Measurements from ENCODE around the gene ABCE1.

Gene ABCE1

DNA sequence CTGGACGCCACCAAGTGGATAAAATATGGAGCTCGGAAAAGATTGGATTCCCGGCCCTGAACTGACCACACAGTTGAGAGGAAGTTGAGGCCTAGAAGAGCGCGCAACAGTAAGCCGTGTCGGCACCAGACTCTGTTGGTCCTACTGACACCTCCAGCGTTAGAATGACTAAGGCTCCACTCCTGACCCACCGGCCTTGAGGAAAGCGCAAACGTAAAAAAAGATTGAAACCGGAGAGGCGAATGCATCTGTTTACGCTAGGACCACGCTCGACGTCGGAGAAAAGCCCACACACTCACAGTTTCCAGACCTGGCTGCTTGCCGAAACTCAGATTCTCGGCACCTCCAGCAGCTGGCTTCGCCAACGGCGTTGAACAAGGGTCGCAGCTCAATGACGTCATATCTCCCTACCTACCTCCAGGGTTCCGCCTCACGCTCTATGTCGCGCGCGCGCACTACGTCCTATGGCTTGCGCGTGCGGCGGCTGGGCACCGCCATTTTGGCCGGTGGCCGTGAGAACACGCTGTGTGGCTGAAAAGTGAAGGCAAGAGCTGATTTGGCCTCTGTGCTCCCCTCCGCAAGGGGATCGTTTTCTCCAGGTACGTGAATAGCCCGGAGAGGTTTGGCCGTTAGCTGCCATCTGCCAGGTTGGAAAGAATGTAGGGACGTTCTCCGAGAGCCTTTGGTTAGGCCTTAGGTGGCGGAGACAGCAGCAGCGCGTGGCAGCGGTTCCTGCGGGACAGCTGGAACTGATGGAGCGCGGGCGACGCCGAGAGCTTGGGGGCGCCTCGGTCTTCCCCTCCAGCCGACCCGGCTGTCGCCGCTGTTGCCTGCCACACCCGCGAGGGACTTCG lies at the start of gene ABCE1, which contains the start of gene ANAPC10:
Gene ABCE1 (plus strand): TSS at position 491 of the 854 bp plus-strand sequence. CDS start 6,102 bp downstream, outside the sequence.
Gene ANAPC10 (minus strand): TSS at position 376 of the 854 bp plus-strand sequence. CDS start 2,097 bp downstream, outside the sequence.
- peak; percentile 96 to 99 for DNase-seq

DNA sequence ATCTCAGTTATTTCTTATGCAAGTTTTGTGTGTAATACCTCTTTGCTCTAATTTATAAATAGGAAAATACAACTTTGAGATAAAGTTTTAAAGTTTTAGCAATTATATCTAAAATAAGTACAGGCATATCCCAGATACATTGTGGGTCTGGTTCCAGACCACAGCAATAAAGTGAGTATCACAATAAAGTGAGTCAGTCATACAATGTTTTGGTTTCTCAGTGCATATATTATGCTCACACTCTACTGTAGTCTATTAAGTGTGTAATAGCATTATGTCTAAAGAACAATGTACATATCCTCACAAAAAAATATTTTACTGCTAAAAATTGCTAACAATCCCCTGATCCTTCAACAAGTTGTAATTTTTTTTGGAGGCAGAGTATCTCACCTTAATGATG lies 49.3 kb upstream of the ABCE1 start:
- DNase-seq = no peak

DNA sequence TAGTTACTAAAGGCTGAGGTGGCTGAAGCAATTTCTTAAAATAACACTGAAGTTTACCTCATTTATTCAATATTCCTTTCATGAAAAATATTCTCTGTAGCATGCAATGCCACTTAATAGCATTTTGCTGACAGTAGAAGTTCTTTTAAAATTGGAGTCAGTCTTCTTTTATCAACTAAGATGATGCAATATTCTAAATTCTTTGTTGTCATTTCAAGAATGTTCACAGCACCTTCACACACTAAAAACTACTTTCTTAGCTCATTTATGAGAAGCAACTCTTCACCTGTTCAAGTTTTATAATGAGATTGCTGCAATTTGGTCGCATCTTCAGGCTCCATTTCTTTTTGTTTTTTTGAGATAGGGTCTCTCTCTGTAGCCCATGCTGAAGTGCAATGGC lies 48.9 kb upstream of the ABCE1 start:
- DNase-seq = no peak

DNA sequence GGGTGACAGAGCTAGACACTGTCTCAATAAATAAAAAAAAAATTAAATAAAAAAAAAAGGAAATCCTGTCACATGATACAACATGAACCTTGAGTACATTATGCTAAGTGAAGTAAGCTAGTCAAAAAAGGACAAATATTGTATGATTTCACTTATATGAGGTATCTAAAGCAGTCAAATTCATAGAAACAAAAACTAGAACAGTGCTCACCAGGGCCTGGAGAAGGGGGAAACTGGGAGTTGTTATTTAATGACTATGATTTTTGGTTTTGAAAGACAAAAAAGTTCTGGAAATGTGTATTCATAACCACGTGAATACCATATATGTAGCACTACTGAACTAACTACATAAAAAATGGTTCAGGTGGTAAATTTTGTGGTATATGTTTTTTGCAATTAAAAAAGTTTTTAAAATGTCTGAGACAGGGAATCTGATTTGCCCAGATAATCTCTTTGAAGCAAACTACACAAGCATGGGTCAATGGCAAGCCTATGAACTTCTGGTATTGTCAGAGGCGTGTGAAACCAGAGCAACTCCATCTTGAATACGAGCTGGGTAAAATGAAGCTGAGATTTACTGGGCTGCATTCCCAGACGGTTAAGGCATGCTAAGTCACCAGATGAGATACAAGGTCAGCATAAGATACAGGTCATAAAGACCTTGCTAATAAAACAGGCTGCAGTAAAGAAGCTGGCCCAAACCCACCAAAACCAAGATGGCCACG lies 42.4 kb upstream of the ABCE1 start:
- DNase-seq = no peak

DNA sequence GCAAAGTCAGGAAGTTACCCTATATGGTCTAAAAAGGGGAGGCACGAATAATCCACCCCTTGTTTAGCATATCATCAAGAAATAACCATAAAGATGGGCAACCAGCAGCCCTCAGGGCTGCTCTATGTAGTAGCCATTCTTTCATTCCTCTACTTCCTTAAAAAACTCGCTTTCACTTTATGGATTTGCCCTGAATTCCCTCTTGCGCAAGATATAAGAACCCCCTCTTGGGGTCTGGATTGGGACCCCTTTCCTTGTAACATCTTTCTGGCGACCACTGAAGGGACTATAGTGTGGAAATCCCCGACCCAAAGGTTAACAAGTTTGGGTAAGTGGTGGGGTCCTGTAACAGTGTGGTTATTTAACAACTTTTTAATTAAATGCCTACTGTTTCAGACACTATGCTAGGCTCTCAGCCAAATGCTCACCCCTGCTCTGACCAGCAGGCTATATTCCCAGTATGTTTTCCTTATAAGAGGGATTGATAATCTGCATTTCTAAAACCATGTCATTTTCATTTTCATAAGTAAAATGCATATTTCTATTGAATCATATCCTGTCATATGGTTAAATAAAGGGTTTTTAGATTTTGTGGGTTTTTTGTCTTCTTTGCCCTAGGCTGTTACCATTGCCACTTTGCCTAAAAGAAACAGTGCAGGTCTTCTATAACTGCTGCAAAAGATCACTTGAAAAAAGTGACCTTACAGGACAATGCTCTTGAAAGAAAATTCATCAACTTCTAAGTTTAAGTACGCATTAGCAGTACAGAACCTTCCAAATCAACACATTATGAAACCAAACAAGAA lies 41.6 kb upstream of the ABCE1 start:
- no peak for DNase-seq

DNA sequence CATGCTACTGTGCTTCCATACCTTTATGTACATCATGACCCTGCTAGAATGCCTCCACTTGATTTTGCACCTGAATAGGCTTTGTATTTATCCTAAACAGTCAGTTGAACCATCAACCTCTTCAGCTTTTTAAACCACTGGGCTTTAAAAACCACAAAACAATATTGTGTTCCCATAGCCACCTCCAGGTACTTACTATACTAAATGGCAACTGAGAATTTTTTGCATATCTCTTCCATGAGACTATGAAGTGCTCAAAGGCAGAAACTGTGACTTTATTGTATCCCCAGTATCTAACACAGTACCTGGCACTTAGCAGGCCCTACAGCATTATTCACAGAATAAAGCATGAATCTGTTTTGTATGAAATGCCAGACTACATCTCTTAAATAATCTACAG lies 39.9 kb upstream of the ABCE1 start:
- no peak for DNase-seq

DNA sequence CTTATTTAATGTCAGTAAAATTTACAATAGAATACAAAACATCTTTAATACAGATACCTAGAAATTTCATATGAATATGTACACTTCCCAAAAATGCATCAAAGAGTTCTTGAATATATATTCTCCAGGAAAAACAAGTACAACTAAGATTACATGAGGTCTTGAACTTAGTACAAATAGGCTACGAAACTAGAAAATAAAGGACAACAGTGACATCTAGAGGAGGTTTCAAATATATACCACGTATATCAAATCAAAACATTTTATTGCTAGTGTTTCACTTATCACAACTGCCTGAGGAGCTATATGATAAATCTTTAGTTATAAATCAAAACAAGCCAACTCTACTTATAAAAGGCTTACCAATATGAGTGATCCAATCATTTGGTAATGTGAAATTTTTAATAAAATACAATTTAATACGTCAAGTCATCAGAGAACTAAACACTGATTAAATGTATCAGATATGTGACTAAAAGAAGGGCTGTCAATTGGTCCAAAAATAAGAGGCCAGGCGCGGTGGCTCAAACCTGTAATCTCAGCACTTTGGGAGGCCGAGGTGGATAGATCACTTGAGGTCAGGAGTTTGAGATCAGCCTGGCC lies 36.7 kb upstream of the ABCE1 start:
- DNase-seq = peak; percentile 38 to 71

DNA sequence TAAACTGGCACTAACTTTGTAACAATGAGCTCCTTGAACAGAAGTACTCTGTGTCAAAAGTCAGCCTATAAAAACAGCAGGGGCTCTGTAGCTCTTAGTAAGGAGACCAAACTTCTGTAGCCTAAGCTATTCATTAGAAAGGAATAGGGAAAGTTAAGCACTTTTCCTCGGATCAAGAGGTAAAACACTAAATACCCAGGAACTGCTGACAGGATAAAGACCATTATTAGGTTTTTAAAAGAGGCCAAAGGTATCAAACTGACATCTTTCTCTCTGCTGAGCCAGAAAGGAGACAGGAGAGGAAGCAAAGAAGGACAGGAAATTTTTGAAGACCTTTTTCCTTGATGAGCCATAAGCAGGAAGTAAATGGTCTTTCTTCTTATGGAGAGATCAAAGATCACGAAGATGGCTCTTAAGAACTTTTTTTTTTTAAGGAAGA lies 32.0 kb upstream of the ABCE1 start:
- DNase-seq = no peak

DNA sequence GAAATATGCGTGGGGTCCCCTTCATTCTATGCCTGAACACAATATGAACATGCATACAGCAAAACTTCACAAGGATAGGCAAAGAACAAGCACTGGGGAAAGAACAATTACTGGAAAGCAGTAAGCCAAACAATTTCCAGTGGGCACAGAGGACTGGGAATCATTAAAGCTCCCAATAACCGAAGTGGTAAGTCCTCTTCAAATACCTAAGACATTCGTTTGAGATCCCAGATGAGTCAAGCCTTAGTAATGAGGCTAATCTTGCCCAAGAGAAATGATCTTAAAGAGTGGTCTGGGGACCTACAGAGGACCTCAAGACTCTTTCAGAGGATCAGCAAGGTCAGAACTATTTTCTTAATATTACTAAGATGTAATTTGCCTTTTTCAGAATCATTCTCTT lies 28.8 kb upstream of the ABCE1 start:
- no peak for DNase-seq

DNA sequence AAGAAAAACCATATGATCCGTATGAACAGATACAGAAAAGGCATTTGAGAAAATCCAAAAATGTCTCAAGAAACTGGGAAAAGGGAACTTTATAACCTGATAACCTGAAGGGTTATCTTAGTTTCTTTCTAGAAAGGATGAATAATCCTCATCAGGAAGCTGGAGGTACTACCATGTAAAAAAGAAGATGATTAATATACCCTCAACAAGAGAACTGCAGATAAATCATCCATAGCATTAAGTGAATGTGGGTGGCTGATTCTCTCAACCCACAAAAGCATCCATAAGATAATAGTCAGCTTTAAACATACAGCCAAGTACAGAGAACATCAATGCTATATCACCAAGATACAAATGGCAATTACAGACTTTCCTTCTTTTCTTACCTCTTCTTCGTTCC lies 26.6 kb upstream of the ABCE1 start:
- DNase-seq = no peak

DNA sequence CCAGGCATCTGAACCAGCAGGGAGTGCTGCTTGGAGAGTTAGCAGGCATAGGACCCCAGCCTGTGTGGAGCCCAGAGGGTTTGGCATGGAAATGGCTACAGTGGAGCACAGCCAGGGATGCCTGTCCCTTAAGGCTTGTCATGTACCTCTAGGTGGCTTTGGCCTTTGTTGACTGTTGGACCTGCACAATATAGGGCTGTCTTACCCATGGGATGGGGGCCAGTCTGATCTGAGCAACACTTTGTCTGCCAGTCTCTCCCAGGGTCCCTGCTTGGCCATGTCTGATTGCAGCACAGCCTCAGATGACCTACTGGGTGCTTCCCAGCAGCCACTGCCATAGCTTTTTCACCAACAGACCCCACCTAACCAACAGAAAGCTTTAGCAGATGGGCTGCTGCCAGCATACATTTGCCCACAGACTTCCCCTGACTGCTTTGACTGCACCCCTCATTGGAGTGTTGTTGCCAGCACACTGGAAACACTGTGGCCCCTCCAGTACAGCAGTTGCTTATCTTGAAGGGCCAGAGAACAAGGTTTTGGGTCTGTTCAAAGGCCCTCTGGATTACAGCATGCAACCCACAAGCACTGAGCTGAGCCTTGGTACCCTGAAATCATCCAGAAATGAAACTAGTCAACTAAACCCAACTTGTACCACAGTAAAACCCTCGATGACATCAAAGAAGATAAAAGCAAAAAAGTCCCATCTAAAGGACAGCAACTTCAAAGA lies 22.2 kb upstream of the ABCE1 start:
- DNase-seq = no peak

DNA sequence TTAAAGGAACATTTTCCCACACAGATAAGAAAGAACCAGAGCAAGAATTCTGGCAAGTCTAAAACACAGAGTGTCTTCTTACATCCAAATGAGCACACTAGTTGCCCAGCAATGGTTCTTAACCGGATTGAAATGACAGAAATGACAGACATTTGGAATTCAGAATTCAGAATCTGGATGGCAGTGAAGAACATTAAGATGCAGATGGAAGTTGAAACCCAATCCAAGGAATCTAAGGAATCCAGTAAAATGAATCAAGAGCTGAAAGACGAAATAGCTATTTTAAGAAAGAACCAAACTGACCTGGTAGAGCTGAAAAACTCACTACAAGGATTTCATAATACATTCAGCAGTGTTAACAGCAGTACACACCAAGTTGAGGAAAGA lies 21.6 kb upstream of the ABCE1 start:
- DNase-seq = no peak

DNA sequence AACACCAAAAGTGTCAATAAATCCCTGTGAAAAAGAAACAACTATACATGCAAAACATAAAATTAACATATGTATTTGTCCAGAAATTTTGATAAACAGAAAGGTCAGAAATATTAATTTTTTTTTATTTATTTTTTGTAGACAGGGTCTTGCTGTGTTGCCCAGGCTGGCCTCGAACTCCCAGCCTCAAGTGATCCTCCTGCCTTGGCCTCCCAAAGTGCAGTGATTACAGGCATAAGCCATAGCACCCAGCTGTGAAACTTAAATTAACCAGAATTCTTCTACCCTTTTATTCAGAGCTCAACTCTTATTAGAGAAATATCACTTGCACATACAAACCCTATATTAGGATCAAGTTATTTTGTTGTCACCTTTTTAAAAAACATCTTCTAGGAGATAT lies 16.4 kb upstream of the ABCE1 start:
- DNase-seq = no peak

DNA sequence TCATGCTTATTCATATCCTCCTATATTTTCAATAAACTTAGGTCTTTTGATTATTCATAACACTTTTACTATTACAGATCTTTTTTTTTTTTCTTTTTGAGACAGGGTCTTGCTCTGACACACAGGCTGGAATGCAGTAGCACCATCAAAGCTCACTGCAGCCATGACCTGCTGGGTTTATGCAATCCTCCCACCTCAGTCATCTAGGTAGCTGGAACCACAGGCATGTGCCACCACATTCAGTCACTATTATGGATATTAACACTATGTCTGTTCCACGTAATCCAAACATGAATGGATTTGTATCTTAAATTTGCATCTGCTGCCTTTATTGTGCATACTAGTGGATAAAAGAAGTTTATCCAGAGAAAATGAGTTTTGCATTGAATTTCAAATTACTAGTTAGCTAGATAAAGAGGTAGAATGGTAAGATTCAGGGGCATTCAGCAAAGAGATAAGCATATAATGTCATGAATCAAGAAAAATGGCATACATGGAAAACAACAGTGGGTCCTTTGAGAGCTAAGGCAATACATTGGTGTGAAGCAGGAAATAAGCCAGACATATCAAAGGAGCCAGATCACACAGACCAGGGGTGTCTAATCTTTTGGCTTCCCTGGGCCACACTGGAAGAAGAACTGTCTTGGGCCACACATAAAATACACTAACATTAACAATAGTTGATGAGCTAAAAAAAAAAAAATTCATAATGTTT lies 14.1 kb upstream of the ABCE1 start:
- no peak for DNase-seq

DNA sequence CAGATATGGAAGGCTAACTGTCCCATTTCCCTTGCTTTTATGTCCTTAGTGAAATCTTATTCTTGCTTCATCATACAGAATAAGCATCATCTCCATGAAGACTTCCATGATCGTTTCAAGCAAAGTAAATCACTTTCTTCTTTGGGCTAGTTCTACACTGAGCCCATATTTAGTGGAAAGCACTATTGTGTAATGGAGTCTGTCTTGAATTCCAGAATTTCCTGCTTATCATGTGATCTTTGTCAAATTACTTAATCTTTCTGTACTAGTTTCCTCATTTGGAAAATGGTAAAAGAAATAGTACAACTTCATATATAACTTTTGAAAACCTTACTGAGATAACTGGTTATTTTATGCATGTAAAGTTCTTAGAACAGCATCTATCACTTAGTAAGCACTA lies 7.7 kb upstream of the ABCE1 start:
- DNase-seq = peak; percentile 72

DNA sequence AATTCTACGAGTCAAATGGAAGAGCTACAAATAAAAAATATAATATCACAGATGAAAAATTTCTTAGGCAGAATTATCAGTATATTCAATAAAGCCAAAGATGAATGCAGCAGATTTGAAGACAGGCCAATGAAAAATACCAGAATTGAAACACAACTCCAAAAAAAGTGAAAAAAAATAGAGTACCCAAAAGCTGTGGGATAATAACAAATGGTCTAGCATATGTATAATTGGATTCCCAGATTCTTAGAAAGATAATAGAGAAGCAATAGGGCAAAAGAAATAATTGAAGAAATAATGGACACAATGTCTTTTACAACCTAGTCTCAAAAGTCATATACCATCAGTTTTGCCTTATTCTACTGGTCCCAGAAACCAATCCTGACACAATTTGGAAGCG lies 4.5 kb upstream of the ABCE1 start:
- DNase-seq = no peak

DNA sequence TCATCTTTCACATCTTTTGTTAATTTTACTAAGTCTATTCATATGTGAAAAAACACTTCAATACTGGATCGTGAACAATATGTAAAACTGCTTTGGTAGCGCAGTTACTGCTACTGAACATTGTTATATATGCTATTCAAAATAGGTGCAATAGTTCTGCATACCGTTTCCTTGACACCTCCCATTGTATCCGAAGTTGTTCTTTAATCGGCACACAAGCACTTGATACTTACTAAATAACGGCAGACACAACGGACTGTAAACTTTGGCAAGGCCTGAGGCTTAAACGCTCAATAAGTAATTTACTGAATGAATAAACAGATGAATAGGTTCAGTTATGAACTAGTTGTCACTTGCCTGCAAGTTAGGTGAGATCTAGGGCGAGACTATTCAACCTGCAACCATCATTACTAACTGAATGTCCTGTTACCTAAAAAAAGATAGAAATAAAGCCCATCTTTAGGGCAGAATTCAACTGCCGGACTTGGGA lies 735 bp upstream of the ABCE1 start:
- DNase-seq = no peak

DNA sequence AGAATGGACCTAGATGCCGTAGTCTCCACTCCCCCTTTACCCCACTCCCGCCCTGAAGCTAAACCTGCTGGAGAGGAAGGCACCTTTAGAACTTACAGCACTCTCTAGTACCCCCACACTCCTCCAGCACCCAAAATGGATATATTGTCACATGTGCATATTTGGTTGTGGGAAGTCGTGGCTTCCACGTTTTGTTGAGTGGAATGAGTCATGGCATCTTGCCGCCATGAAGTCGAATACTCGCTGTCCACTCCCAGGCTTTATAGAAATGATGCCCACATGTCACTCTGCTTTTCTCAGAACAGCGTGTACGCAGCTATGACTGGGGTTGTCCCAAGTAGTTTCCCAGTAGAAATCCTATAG lies 545 bp downstream of the ABCE1 start:
- DNase-seq = peak; percentile 75 to 84

DNA sequence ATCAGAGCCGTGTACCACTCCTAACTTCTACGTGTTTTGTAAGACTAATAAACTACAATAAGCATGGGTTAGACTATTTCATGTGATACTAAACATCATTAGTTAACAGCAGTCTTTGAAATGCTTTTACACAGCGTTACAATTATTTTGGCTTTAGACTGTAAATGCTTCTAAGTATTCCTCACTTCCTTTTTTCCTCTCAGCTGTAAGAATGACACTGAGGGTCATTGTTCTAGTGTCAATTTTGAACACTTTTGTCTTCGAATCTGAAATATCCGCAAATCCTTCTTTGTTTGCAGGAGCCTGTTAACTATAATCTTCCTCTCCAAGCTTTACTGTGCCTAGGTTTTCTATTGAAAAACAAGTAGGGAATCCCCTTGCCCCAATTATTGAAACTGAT lies 1.5 kb downstream of the ABCE1 start:
- peak; percentile 22 to 32 for DNase-seq

DNA sequence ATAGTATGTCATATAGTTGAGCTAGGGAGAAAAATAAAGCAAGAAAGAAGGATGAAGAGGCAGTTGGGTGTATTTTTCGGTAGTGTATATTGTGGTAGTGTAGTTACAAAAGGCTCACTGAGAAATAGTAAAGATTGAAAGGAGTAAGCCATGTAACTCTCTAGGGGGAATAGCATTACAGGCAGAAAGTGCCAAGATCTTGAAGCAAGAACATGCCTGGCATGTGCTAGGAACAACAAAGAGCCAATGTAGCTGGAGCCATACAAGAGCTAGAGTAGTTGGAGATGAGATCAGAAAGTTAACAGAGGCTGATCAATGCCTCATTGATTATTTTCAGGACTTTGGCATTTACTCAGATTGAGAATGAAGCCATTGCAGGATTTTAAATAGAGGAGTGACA lies 3.0 kb downstream of the ABCE1 start:
- no peak for DNase-seq

DNA sequence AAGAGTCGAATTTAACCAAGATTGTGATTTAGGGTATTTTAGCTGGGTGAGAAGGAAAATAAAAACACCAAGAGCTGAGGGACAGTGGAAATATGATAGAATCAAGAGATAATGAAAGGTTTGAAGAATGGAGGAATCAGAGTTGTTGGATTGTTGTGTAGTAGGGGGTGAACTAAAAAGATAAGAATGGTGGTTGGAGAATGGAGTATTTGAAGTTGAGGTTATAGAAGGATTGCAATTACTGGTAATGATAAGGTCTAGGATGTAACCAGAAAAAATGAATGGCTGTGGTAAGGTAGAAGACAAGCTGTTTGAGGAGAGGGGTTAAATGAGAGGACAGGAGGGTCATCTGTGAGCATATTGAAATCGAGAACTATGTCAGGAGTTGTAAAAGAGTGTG lies 4.5 kb downstream of the ABCE1 start:
- DNase-seq = no peak
